Mucosa of stomach (tissue), 1 donor: ENCODE results near the gene VIPR1.

ENCODE experiments used
- H3K27me3 ChIP-seq: one replicate; pipeline ENCODE4 v1.7.0; 2013; ENCODE audit warnings: mild to moderate bottlenecking, low read length; ENCODE audit not compliant: control insufficient read depth, insufficient read depth
- H3K36me3 ChIP-seq: one replicate; pipeline ENCODE4 v1.7.0; 2013; ENCODE audit warnings: low read length; ENCODE audit not compliant: control insufficient read depth, insufficient read depth
- H3K4me1 ChIP-seq: one replicate; pipeline ENCODE4 v1.7.0; 2013; ENCODE audit warnings: mild to moderate bottlenecking, low read length; ENCODE audit not compliant: control insufficient read depth, insufficient read depth
- H3K4me3 ChIP-seq: one replicate; pipeline ENCODE4 v1.7.0; 2013; ENCODE audit warnings: low read length
- H3K9ac ChIP-seq: one replicate; pipeline ENCODE4 v1.7.0; 2013; ENCODE audit warnings: mild to moderate bottlenecking, low read length, moderate library complexity
- H3K9me3 ChIP-seq: one replicate; pipeline ENCODE4 v1.7.0; 2013; ENCODE audit warnings: mild to moderate bottlenecking, low read length, moderate library complexity; ENCODE audit not compliant: control insufficient read depth
- donor health status: Pancreatic carcinoma.

VIPR1 gene

GRCh38 chr3:42486814-42487565 is 15.5 kb upstream of the VIPR1 start:
- no peaks in the 10 kb centered on the region for H3K27me3 ChIP-seq
- H3K36me3 ChIP-seq, result no peaks in the 10 kb centered on the region
- peaks cover 26% of the 10 kb centered on the region for H3K4me1 ChIP-seq
- no peaks in the 10 kb centered on the region for H3K9me3 ChIP-seq
- H3K4me3 ChIP-seq, result no peak overlapping the region
- no peak overlapping the region for H3K9ac ChIP-seq

DNA sequence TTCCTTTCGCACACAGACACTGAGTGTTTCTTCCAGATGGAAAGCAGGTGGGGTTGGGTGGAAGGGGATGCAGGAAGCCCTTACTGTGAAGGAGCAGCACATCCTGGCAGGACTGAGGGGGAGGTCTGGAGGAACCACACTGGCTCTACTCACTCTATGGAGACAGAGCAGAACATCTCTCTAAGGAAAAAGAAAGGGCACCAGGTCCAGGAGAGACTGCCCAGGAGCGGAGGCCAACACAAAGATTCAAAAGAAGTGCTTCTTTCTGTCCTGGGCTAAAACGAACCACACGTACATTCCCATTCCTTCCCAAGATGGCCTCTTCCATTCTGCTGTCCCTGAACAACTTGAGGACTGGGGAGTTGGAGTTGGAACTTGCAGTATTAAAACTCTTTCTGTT is 13.8 kb upstream of the VIPR1 start:
- H3K9me3 ChIP-seq, result no peaks in the 10 kb centered on the region
- H3K4me1 ChIP-seq, result peaks cover 38% of the 10 kb centered on the region
- no peak overlapping the region for H3K4me3 ChIP-seq
- no peaks in the 10 kb centered on the region for H3K27me3 ChIP-seq
- H3K9ac ChIP-seq, result no peak overlapping the region
- H3K36me3 ChIP-seq, result no peaks in the 10 kb centered on the region

DNA sequence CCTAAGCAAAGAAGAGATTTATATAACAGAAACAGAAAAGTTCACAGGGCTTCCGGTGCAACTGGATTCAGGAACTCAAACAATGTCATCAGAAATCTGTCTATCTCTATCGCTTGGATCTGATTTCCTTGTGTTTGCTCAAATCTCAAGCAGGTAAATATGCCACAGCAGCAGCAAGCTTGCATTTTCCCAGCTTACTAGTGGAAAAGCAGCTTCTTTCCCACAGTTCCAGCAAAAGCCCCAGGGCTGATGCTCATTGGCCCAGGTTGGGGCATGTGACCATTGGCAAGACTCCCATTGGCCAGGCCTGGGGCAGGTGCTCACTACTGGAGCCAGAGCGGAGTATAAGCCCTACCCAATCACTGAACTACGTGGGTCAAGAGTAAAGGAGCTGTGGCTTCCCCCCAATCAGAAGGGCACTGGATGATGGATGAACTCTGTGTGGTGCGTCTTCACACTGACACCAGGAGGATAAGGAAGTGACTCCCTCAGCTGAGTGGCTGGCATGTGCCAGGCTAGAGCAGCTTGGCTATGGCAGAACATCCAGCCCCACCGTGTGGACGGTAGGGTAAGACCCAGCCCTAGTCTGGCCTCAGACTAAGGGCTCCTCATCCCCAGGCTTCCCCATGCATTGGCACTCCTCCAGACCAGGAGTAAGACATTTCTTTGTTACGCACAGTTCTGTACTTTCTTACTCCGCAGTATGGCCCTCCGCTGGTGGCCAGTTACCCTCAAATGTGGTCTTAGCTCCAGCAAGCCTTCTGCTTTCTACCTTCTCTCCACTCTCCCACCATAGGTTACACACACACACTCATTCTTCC is 13.1 kb upstream of the VIPR1 start:
- no peaks in the 10 kb centered on the region for H3K9me3 ChIP-seq
- no peaks in the 10 kb centered on the region for H3K36me3 ChIP-seq
- peak overlapping the region; percentile 42 for H3K9ac ChIP-seq
- H3K27me3 ChIP-seq, result no peaks in the 10 kb centered on the region
- H3K4me3 ChIP-seq, result no peak overlapping the region
- H3K4me1 ChIP-seq, result peaks cover 38% of the 10 kb centered on the region

DNA sequence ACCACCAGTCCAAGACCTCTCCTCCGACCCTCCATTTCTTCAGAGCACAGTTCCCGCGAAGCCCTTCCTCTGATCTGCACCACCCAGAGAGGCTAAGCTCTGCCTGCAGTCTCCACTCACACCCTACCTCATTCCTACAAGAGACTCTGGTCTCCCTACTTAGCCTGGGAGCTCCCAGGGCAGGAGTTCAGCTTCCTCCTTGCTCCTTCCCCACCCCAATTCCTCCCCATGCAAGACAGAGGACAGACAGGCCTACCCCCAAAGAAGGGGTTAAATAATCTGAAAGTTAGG is 12.6 kb upstream of the VIPR1 start:
- H3K4me1 ChIP-seq, result peaks cover 38% of the 10 kb centered on the region
- H3K9me3 ChIP-seq, result no peaks in the 10 kb centered on the region
- H3K27me3 ChIP-seq, result no peaks in the 10 kb centered on the region
- peak overlapping the region; percentile 42 for H3K9ac ChIP-seq
- no peaks in the 10 kb centered on the region for H3K36me3 ChIP-seq
- H3K4me3 ChIP-seq, result no peak overlapping the region

- H3K4me3 ChIP-seq, result no peak overlapping the region
- H3K9ac ChIP-seq, result peak overlapping the region; percentile 42
- H3K4me1 ChIP-seq, result peaks cover 38% of the 10 kb centered on the region
- no peaks in the 10 kb centered on the region for H3K36me3 ChIP-seq
- H3K27me3 ChIP-seq, result no peaks in the 10 kb centered on the region
- no peaks in the 10 kb centered on the region for H3K9me3 ChIP-seq
Observed at GRCh38 chr3:42490243-42490642, 12.2 kb upstream of the VIPR1 start.

DNA sequence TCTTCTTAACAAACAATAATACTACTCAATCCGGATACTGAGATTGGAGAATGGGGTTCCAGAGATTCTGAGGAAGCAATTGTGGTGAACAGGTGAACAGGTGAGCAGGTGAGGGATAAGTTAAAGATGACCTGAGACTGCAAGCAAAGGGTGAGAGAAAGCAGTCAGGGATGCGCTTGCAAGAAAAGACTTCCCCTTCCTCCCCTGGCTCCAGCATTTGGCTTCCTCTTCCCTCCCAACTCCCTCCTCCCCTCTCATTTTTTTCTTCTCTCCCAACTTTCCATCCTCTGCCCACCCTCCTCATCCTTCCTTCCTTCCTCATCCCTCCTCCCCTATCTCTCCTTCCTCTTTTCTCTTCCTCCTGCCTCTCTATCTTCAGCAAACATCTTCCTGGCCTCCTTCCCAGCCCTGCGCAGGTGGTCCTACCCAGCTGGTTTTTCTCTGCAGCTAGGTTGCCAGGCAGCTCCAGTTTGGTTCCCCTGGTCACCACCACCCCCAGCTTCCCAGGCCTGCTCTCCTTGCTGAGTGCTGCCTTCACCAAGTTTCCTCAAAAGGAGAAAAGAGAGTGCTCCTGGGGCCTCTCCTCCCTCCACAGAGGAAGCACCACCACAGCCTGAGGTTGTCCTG is 10.4 kb upstream of the VIPR1 start:
- no peaks in the 10 kb centered on the region for H3K36me3 ChIP-seq
- H3K4me3 ChIP-seq, result no peak overlapping the region
- no peak overlapping the region for H3K9ac ChIP-seq
- no peaks in the 10 kb centered on the region for H3K27me3 ChIP-seq
- no peaks in the 10 kb centered on the region for H3K9me3 ChIP-seq
- peaks cover 40% of the 10 kb centered on the region for H3K4me1 ChIP-seq

DNA sequence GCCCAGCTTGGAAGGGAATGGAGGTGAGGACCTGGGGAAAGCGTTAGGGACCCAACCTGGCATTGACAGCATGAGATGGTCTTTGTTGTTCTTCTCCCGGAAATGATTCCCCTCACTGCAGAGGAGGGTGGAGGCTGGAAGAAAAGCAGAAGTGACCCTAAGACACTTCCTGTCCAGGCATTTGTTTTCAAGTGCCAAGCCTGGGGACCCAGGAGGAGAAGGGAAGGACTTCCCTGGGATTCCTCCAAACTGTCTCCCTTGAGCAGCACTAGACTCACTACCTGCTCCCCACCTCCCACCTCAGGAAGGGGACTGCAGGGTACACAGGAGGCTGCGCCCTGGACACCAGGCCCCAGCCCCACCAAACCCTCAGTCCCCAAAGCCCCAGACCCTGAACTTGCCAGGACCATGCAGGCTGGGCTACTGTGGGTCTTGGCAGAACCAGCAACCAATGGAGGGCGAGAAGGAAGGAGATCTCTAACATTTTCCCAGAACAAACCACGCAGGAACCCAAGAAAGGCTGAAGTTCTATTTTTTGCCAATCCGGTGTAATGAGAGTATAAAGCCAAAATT is 9.8 kb upstream of the VIPR1 start:
- no peaks in the 10 kb centered on the region for H3K27me3 ChIP-seq
- no peaks in the 10 kb centered on the region for H3K9me3 ChIP-seq
- H3K4me1 ChIP-seq, result peaks cover 45% of the 10 kb centered on the region
- no peaks in the 10 kb centered on the region for H3K36me3 ChIP-seq
- H3K9ac ChIP-seq, result no peak overlapping the region
- no peak overlapping the region for H3K4me3 ChIP-seq

GRCh38 chr3:42493126-42493797 is 9.2 kb upstream of the VIPR1 start:
- Histone ChIP-seq H3K4me3 (no peak overlapping the region), H3K9me3 (no peaks in the 10 kb centered on the region), H3K9ac (no peak overlapping the region), H3K4me1 (peaks cover 45% of the 10 kb centered on the region), H3K27me3 (no peaks in the 10 kb centered on the region), H3K36me3 (no peaks in the 10 kb centered on the region)

- Histone ChIP-seq H3K9ac (no peak overlapping the region), H3K4me1 (peaks cover 45% of the 10 kb centered on the region), H3K27me3 (no peaks in the 10 kb centered on the region), H3K9me3 (no peaks in the 10 kb centered on the region), H3K4me3 (no peak overlapping the region), H3K36me3 (no peaks in the 10 kb centered on the region)
Observed at GRCh38 chr3:42493798-42494151, 8.7 kb upstream of the VIPR1 start.

GRCh38 chr3:42495393-42495792 is 7.0 kb upstream of the VIPR1 start:
- Histone ChIP-seq H3K36me3 (no peaks in the 10 kb centered on the region), H3K4me3 (no peak overlapping the region), H3K4me1 (peaks cover 29% of the 10 kb centered on the region), H3K9ac (no peak overlapping the region), H3K27me3 (peaks cover 3% of the 10 kb centered on the region), H3K9me3 (no peaks in the 10 kb centered on the region)

DNA sequence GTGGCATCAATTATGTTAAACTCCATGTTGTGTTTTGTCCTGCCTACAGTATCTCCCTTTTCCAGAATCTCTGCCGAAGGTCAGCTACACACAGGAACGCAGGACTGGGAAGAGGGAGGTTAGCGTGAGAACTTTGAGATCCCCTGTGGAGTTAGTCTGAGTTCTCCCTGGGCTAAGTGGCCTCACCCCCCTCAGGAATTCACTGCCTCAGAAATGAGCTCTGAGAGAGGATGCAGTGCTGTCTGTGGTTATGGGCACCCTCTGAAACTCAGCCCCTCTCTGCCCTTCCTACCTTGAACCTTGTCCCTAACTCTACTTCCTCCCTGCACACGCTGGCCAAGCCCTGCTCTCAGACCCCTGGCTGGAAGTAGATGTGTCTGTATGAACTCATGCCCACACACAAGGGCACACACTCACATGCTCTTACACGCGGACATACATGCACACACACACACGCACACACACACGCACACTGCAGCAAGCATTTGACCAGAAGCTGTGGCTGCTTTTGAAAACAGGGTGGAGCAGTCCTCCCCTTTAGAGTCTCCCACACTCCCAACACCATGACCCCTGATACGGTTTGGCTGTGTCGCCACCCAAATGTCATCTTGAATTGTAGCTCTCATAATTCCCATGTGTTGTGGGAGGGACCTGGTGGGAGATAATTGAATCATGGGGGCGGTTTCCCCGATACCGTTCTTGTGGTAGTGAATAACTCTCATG is 5.3 kb upstream of the VIPR1 start:
- Histone ChIP-seq H3K9me3 (no peaks in the 10 kb centered on the region), H3K9ac (no peak overlapping the region), H3K36me3 (no peaks in the 10 kb centered on the region), H3K4me1 (peaks cover 28% of the 10 kb centered on the region), H3K27me3 (peaks cover 17% of the 10 kb centered on the region), H3K4me3 (no peak overlapping the region)
